IMR-90 (cell line): ENCODE results near the gene STAT6. TPM values are rescaled to one million over a fixed set of nuclear protein-coding genes. Genes with fewer than 3 reads are reported as not detected.

ENCODE experiments used
- ATAC-seq: fragments of 200-7000 bp; cut with Tn5 transposase; 2 replicates; pipeline ENCODE4 v1.9.1; 2020; ENCODE audit warnings: low read depth, mild to moderate bottlenecking, moderate library complexity
- BruUV-seq: library from RNA; stranded (reverse); fragments of 400-500 nt; replicated peaks from 2 replicates; lab custom pipeline; 2021; lab: Mats Ljungman, UMichigan
- CTCF ChIA-PET: fragments of 300-600 bp; formaldehyde crosslinking; extraction: SDS; loops from one replicate; lab custom pipeline; 2021; ENCODE audit warnings: antibody characterized with exemption; lab: Yijun Ruan, JAX
- POLR2A ChIA-PET: fragments of 300-600 bp; sonication (Branson Sonifier 250); formaldehyde crosslinking; loops from one replicate; lab custom pipeline; 2022; ENCODE audit warnings: antibody characterized with exemption; ENCODE audit not compliant: unreplicated experiment; lab: Charles Lee
- DNase-seq: peaks from one replicate; pipeline ENCODE4 v3.0.0; 2013
- H2AFZ ChIP-seq: replicated peaks from 2 replicates; pipeline ENCODE3; 2013; ENCODE audit warnings: low read length, mild to moderate bottlenecking; ENCODE audit not compliant: poor library complexity
- H2AK5ac ChIP-seq: 2 replicates; pipeline ENCODE4 v1.6.1; 2013; ENCODE audit warnings: low read depth, low read length, inconsistent platforms
- H2AK9ac ChIP-seq: replicated peaks from 2 replicates; pipeline ENCODE3; 2013; ENCODE audit warnings: mild to moderate bottlenecking, low read depth, low read length, moderate library complexity; ENCODE audit not compliant: poor library complexity
- H2BK120ac ChIP-seq: 2 replicates; pipeline ENCODE4 v1.6.1; 2013; ENCODE audit warnings: low read depth, low read length, inconsistent platforms
- H2BK15ac ChIP-seq: 3 replicates; pipeline ENCODE4 v1.6.1; 2013; ENCODE audit warnings: low read depth, low read length, inconsistent platforms
- H2BK20ac ChIP-seq: 2 replicates; pipeline ENCODE4 v1.6.1; 2013; ENCODE audit warnings: low read depth, mild to moderate bottlenecking, inconsistent platforms, low read length, moderate library complexity
- H2BK5ac ChIP-seq: 2 replicates; pipeline ENCODE4 v1.6.1; 2013; ENCODE audit warnings: mild to moderate bottlenecking, low read depth, low read length, inconsistent platforms; ENCODE audit not compliant: poor library complexity, severe bottlenecking
- H3K14ac ChIP-seq: replicated peaks from 2 replicates; pipeline ENCODE4 v1.6.1; 2013; ENCODE audit warnings: low read depth, low read length, inconsistent platforms
- H3K18ac ChIP-seq: 2 replicates; pipeline ENCODE4 v1.6.1; 2013; ENCODE audit warnings: low read depth, low read length, control low read depth
- H3K23ac ChIP-seq: 2 replicates; pipeline ENCODE4 v1.6.1; 2013; ENCODE audit warnings: low read depth, low read length, inconsistent platforms
- H3K27ac ChIP-seq: 2 replicates; pipeline ENCODE4 v1.5.1; 2013; ENCODE audit warnings: mild to moderate bottlenecking, control low read depth, low read length; ENCODE audit not compliant: insufficient read depth
- H3K27me3 ChIP-seq: 2 replicates; pipeline ENCODE4 v1.6.1; 2013; ENCODE audit warnings: low read length; ENCODE audit not compliant: control insufficient read depth, insufficient read depth
- H3K36me3 ChIP-seq: 2 replicates; pipeline ENCODE4 v1.6.1; 2013; ENCODE audit warnings: low read length, mixed read lengths; ENCODE audit not compliant: control insufficient read depth, insufficient read depth
- H3K4ac ChIP-seq: 2 replicates; pipeline ENCODE4 v1.6.1; 2013; ENCODE audit warnings: low read depth, low read length, inconsistent platforms
- H3K4me1 ChIP-seq: 2 replicates; pipeline ENCODE4 v1.6.1; 2013; ENCODE audit warnings: low read length, mixed read lengths; ENCODE audit not compliant: control insufficient read depth, insufficient read depth
- H3K4me2 ChIP-seq: 2 replicates; pipeline ENCODE4 v1.6.1; 2013; ENCODE audit warnings: low read depth, mild to moderate bottlenecking, control low read depth, low read length, moderate library complexity
- H3K4me3 ChIP-seq: 2 replicates; pipeline ENCODE4 v1.5.1; 2013; ENCODE audit warnings: low read depth, mild to moderate bottlenecking, control low read depth, low read length, moderate library complexity; ENCODE audit not compliant: insufficient read depth
- H3K56ac ChIP-seq: 2 replicates; pipeline ENCODE4 v1.6.1; 2013; ENCODE audit warnings: low read length, inconsistent platforms; ENCODE audit not compliant: insufficient read depth; ENCODE audit errors: extremely low read depth
- H3K79me1 ChIP-seq, 2 experiments: 2 replicates each; pipeline ENCODE4 v1.6.1; 2013; ENCODE audit warnings: low read length in 2 of 2, inconsistent platforms in 1 of 2, low read depth in 1 of 2
- H3K9ac ChIP-seq: 2 replicates; pipeline ENCODE4 v1.6.1; 2013; ENCODE audit warnings: low read depth, low read length, control low read depth
- H3K9me1 ChIP-seq: 2 replicates; pipeline ENCODE4 v1.6.1; 2013; ENCODE audit warnings: low read length, inconsistent platforms; ENCODE audit not compliant: insufficient read depth
- H3K9me3 ChIP-seq: 2 replicates; pipeline ENCODE4 v1.6.1; 2013; ENCODE audit warnings: low read length; ENCODE audit not compliant: control insufficient read depth, insufficient read depth
- H4K20me1 ChIP-seq: 2 replicates; pipeline ENCODE4 v1.6.1; 2013; ENCODE audit warnings: low read length, inconsistent platforms; ENCODE audit not compliant: insufficient read depth
- H4K5ac ChIP-seq: 2 replicates; pipeline ENCODE4 v1.6.1; 2013; ENCODE audit warnings: mild to moderate bottlenecking, low read depth, low read length, control low read depth
- H4K8ac ChIP-seq, 2 experiments: 2 replicates each; pipeline ENCODE4 v1.6.1; 2013; ENCODE audit warnings: low read depth in 2 of 2, low read length in 2 of 2, control low read depth in 1 of 2, inconsistent platforms in 1 of 2
- H4K91ac ChIP-seq: 2 replicates; pipeline ENCODE4 v1.6.1; 2013; ENCODE audit warnings: low read depth, low read length, inconsistent platforms; ENCODE audit not compliant: insufficient read depth
- BHLHE40 ChIP-seq: fragments of 150-350 bp; IDR thresholded peaks from 2 replicates; pipeline ENCODE4 v1.6.1; 2016; ENCODE audit warnings: mild to moderate bottlenecking, low read depth, low read length
- MAFK ChIP-seq: IDR thresholded peaks from 2 replicates; pipeline ENCODE4 v1.6.1; 2012; ENCODE audit warnings: low read depth, low read length, improper control_type of control experiment
- MAZ ChIP-seq: IDR thresholded peaks from 2 replicates; pipeline ENCODE4 v1.6.1; 2012; ENCODE audit warnings: low read depth, mild to moderate bottlenecking, low read length, improper control_type of control experiment, moderate library complexity, borderline replicate concordance
- NFE2L2 ChIP-seq: fragments of 150-350 bp; IDR thresholded peaks from 2 replicates; pipeline ENCODE4 v1.6.1; 2016; ENCODE audit warnings: low read depth, mild to moderate bottlenecking, low read length
- POLR2A ChIP-seq: IDR thresholded peaks from 2 replicates; pipeline ENCODE4 v1.6.1; 2012; ENCODE audit warnings: mild to moderate bottlenecking, low read depth, low read length
- RAD21 ChIP-seq: IDR thresholded peaks from 2 replicates; pipeline ENCODE4 v1.6.1; 2012; ENCODE audit warnings: low read length, improper control_type of control experiment
- RCOR1 ChIP-seq: IDR thresholded peaks from 2 replicates; pipeline ENCODE4 v1.6.1; 2012; ENCODE audit warnings: mild to moderate bottlenecking, low read length, improper control_type of control experiment; ENCODE audit not compliant: insufficient replicate concordance
- SMC3 ChIP-seq: fragments of 150-350 bp; IDR thresholded peaks from 2 replicates; pipeline ENCODE4 v1.6.1; 2016; ENCODE audit warnings: low read depth, mild to moderate bottlenecking, antibody characterized with exemption, low read length, moderate library complexity
- WGBS, 2 experiments: methylation state at CpG; one replicate each; pipeline versions ENCODE4 v1.1.5 to v1.1.7; 2013; ENCODE audit warnings: missing lambda C conversion rate in 2 of 2; ENCODE audit not compliant: insufficient read length in 1 of 2; ENCODE audit errors: extremely low coverage in 2 of 2; 5-methylcytosine and 5-hydroxymethylcytosine counted together
- dilution Hi-C: fragments of 300-500 bp; cut with HindIII; formaldehyde crosslinking; loops from one replicate; pipeline ENCODE4 v1.14.3; 2018; ENCODE audit warnings: low sequenced_read_pairs; ENCODE audit not compliant: unreplicated experiment
- in situ Hi-C: fragments of 300-500 bp; cut with MboI; formaldehyde crosslinking; loops from 3 replicates; pipeline ENCODE4 v1.14.3; 2019; ENCODE audit warnings: low sequenced_read_pairs, inconsistent platforms, mixed read lengths
- intact Hi-C: fragments of 100-400 bp; cut with micrococcal nuclease; formaldehyde crosslinking; loops from 2 replicates; pipeline ENCODE4 v1.10.0; 2022
- polyA plus RNA-seq, 3 experiments: library from polyadenylated mRNA; depleted of rRNA; stranded (reverse); fragments of >200 nt; gene quantifications; 2 replicates each; pipeline ENCODE4 v1.2.3, GENCODE V29; 2012; ENCODE audit warnings: low replicate concordance in 1 of 3
- total RNA-seq: library from RNA; depleted of rRNA; stranded (reverse); fragments of >200 nt; gene quantifications from 2 replicates; pipeline ENCODE4 v1.2.3, GENCODE V29; 2012
- TF ChIP-seq, protein P1 (sequence below): conservative IDR thresholded peaks from 2 replicates; pipeline ENCODE4 v1.5.1; 2012; ENCODE audit warnings: mild to moderate bottlenecking, low read depth, low read length, improper control_type of control experiment
- TF ChIP-seq, protein P2 (sequence below): fragments of 150-350 bp; IDR thresholded peaks from 2 replicates; pipeline ENCODE4 v1.6.1; 2017; ENCODE audit warnings: mild to moderate bottlenecking, antibody characterized with exemption, low read length, low read depth

STAT6 gene
- total and polyA plus RNA-seq, 2 of the 4 experiments (the other 2 are of a cell fraction), result 43.4 to 96.9 TPM

DNA sequence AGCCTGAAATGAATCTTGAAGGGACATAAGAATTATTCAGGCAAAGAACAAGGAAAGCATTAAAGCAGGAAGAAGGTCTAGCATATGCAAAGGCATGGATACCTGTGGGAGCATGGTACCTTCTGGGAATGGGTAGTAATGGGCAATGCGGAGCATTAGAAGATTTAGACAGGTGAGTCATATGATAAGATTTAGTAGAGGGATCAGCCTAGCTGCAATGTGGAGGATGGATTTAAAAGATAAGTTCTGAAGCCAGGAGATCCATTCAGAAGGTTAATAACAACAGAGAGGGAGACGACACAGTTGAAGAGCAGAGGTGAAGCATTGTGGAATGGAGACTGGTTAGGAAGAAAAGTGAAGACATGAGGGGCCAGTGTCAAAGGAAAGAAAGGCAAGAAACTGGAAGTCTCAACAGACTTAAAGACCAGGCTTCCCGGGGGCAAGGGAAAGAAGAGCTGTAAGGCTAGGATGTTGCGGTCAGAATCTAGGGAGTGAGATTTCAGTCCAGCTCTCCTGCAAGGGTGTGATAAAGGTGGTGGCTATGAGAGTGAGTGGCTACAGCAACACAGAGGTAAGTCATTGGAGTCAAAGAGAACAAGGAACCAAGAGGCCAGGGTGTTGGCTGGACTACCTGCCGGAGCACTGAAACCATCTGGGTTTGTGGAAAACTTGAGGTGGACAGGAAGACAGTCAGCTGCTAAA is 5.6 kb upstream of the STAT6 start:
- Histone ChIP-seq H2BK120ac (no peak overlapping the region), H2BK20ac (no peak overlapping the region), H2BK5ac (no peak overlapping the region), H3K9ac (no peak overlapping the region), H2AFZ (no peak overlapping the region), H4K5ac (no peak overlapping the region), H3K79me1 (0 out of 4 replicates have a peak, but pooled peaks cover 0 to 3% of the 10 kb centered on the region in 2 experiments), H3K36me3 (no peaks in the 10 kb centered on the region), H3K9me1 (peaks cover 8% of the 10 kb centered on the region), H2AK5ac (0 out of 2 replicates have a peak overlapping the region, but pooled peaks have one; percentile 21), H2AK9ac (no peak overlapping the region), H3K18ac (no peak overlapping the region), H3K4me2 (no peak overlapping the region), H3K56ac (no peak overlapping the region), H2BK15ac (no peak overlapping the region), H4K8ac (no peak overlapping the region), H3K4me1 (peaks cover 8% of the 10 kb centered on the region), H3K23ac (no peak overlapping the region), H4K91ac (no peak overlapping the region), H3K9me3 (no peaks in the 10 kb centered on the region), H4K20me1 (peaks cover 3% of the 10 kb centered on the region; the same call in 1 of the 2 replicates), H3K14ac (no peak overlapping the region), H3K4me3 (no peak overlapping the region), H3K4ac (no peak overlapping the region), H3K27me3 (no peaks in the 10 kb centered on the region), H3K27ac (no peak overlapping the region)
- DNase-seq (no peak), ATAC-seq (no peak)
- dilution Hi-C loops (no loop called here), intact Hi-C loops (no loop called here), in situ Hi-C loops (no loop called here)
- WGBS, 2 experiments, result 84% methylated on average over 4 of the region's 5 CpGs; no CpG with 5 or more reads in 1 of the 2 experiments
- ChIA-PET CTCF (no interaction called here), POLR2A (no interaction called here)
- TF ChIP-seq POLR2A (no peak), BHLHE40 (no peak), RAD21 (no peak), MAZ (no peak), SMC3 (no peak), MAFK (no peak), RCOR1 (no peak), NFE2L2 (no peak)
- TF ChIP-seq, protein P1, sequence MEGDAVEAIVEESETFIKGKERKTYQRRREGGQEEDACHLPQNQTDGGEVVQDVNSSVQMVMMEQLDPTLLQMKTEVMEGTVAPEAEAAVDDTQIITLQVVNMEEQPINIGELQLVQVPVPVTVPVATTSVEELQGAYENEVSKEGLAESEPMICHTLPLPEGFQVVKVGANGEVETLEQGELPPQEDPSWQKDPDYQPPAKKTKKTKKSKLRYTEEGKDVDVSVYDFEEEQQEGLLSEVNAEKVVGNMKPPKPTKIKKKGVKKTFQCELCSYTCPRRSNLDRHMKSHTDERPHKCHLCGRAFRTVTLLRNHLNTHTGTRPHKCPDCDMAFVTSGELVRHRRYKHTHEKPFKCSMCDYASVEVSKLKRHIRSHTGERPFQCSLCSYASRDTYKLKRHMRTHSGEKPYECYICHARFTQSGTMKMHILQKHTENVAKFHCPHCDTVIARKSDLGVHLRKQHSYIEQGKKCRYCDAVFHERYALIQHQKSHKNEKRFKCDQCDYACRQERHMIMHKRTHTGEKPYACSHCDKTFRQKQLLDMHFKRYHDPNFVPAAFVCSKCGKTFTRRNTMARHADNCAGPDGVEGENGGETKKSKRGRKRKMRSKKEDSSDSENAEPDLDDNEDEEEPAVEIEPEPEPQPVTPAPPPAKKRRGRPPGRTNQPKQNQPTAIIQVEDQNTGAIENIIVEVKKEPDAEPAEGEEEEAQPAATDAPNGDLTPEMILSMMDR, result no peak
- TF ChIP-seq, protein P2, sequence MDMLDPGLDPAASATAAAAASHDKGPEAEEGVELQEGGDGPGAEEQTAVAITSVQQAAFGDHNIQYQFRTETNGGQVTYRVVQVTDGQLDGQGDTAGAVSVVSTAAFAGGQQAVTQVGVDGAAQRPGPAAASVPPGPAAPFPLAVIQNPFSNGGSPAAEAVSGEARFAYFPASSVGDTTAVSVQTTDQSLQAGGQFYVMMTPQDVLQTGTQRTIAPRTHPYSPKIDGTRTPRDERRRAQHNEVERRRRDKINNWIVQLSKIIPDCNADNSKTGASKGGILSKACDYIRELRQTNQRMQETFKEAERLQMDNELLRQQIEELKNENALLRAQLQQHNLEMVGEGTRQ, result no peak
- BruUV-seq, result no TSS peak
